ENCODE measurements around the gene RNF215.

GRCh38 chr22:30411780-30412179 lies 24.6 kb upstream of the RNF215 start:
- TF ChIP-seq CTCF (IDR thresholded peaks at IDR 0.05) (no peak), POLR2A (IDR thresholded peaks at IDR 0.05) (no peak), POLR2AphosphoS5 (IDR thresholded peaks at IDR 0.05) (no peak)

All from breast epithelium (tissue), 3 donors.